ENCODE measurements around the gene ITFG2.
"Not testable (repeated sequence)": the region's sequence is repeated elsewhere in the genome, so short reads cannot be mapped to it uniquely, and the experiment has no call there.

DNA sequence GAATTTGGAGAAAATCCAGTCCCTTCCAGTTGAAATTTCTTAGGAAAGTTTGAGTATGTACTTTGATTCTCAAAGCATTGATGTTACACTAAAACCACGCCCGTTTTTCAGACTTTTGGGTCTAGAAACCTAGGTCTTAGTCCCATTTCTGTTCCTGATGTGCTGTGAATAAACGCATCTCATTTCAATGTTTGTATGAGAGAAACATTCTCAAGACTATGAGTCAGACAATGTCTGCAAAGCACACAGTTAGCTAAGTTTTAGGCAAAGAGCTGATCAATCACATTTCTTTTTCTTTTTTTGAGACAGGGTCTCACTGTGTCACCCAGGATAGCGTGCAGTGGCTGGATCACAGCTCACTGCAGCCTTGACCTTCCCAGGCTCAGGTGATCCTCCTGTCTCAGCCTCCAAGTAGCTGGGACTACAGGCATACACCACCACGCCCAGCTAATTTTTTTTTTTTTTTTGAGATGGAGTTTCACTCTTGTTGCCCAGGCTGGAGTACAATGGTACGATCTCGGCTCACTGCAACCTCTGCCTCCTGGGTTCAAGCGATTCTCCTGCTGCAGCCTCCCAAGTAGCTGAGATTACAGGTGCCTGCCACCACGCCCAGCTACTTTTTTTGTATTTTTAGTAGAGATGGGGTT is 56.6 kb downstream of the ITFG2 start:
- TF ChIP-seq, protein P1, sequence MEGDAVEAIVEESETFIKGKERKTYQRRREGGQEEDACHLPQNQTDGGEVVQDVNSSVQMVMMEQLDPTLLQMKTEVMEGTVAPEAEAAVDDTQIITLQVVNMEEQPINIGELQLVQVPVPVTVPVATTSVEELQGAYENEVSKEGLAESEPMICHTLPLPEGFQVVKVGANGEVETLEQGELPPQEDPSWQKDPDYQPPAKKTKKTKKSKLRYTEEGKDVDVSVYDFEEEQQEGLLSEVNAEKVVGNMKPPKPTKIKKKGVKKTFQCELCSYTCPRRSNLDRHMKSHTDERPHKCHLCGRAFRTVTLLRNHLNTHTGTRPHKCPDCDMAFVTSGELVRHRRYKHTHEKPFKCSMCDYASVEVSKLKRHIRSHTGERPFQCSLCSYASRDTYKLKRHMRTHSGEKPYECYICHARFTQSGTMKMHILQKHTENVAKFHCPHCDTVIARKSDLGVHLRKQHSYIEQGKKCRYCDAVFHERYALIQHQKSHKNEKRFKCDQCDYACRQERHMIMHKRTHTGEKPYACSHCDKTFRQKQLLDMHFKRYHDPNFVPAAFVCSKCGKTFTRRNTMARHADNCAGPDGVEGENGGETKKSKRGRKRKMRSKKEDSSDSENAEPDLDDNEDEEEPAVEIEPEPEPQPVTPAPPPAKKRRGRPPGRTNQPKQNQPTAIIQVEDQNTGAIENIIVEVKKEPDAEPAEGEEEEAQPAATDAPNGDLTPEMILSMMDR (conservative IDR thresholded peaks at IDR 0.05; ENCODE audit: low read depth, low read length): not testable (repeated sequence)
- not testable (repeated sequence) for TF ChIP-seq EZH2 (IDR thresholded peaks at IDR 0.05; ENCODE audit: borderline replicate concordance, low read depth, low read length, poor library complexity, severe bottlenecking)
